ENCODE data around the gene ARHGEF10L.

DNA sequence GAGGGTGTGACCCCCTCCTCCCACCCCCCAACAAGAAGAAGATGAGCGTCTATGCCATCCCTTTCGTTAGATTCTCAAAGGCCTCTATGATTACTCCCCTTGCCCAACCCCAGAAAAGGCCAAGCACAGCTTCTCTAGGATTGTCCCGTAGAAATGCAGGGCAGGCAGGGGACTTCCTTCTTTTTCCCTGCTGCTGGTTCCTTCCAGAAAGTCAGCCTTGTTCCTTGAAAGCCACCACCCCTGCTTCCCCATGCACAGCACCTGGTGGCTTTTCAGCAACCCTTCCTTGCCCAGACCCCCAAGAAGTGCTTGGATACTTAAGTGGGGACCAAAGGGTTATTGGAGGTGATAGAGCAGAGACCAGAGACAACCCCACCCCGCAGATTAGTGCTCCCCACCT, 75.1 kb downstream of the ARHGEF10L start:
- TF ChIP-seq, protein P1, sequence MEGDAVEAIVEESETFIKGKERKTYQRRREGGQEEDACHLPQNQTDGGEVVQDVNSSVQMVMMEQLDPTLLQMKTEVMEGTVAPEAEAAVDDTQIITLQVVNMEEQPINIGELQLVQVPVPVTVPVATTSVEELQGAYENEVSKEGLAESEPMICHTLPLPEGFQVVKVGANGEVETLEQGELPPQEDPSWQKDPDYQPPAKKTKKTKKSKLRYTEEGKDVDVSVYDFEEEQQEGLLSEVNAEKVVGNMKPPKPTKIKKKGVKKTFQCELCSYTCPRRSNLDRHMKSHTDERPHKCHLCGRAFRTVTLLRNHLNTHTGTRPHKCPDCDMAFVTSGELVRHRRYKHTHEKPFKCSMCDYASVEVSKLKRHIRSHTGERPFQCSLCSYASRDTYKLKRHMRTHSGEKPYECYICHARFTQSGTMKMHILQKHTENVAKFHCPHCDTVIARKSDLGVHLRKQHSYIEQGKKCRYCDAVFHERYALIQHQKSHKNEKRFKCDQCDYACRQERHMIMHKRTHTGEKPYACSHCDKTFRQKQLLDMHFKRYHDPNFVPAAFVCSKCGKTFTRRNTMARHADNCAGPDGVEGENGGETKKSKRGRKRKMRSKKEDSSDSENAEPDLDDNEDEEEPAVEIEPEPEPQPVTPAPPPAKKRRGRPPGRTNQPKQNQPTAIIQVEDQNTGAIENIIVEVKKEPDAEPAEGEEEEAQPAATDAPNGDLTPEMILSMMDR (IDR thresholded peaks at IDR 0.05): no peak
- TF ChIP-seq POLR2A (IDR thresholded peaks at IDR 0.05): no peak
- no peak for TF ChIP-seq POLR2AphosphoS5 (IDR thresholded peaks at IDR 0.05; ENCODE audit: insufficient read depth in 1 of 2, low read depth in 1 of 2)

Measured in vagina (tissue), 2 donors.